ENCODE measurements around the gene AOX1. TPM values are rescaled to one million over a fixed set of nuclear protein-coding genes. Genes with fewer than 3 reads are reported as not detected.

AOX1 gene
- total and polyA plus RNA-seq, 9 of the 15 experiments (the other 6 are each of a cell fraction or from before 2014, with no cell fraction given) = 0.10 to 0.55 (median 0.20) TPM; not detected in 6

DNA sequence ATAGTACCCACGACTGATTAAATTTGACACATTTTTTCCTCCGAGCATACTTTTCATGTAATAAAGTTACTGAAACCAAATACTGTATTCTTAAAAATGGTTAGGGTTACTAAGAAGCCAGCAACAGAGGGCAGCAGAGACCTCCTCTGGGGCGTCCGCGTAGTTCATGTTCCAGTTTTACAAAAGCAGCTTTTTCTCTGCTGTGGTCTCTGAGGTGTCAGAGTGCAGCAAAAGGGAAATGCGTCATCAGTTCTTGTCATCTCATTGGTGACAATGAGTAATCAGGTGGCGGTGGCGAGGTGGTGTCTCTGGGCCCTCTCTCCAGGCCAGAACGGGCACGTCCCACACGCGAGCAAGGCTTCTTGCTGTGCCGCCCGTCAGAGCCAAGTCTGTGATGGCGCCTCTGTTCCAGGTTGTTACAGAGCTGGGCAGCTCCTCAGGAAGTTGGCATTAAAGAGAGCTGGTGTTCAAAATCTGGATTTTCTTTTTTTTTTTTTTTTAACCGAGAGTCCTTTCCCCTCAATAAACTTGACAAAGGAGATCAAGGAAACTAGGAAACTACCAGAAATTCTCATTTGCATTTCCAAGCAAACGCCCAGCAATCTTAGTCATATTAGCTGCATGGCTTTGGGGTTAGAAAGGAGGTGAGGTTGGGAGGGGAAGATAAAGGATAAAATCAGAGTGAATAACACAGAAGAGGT lies 127.3 kb downstream of the AOX1 start (continued):
- TF ChIP-seq, protein P1, sequence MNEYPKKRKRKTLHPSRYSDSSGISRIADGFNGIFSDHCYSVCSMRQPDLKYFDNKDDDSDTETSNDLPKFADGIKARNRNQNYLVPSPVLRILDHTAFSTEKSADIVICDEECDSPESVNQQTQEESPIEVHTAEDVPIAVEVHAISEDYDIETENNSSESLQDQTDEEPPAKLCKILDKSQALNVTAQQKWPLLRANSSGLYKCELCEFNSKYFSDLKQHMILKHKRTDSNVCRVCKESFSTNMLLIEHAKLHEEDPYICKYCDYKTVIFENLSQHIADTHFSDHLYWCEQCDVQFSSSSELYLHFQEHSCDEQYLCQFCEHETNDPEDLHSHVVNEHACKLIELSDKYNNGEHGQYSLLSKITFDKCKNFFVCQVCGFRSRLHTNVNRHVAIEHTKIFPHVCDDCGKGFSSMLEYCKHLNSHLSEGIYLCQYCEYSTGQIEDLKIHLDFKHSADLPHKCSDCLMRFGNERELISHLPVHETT (CRISPR knock-in tag; conservative IDR thresholded peaks at IDR 0.05 in 1 of 2, IDR thresholded peaks at IDR 0.05 in 1 of 2) = peak in 1 of 2 experiments; percentile 56; a peak in 1 of 4 replicates
- TF ChIP-seq CREM (IDR thresholded peaks at IDR 0.05; ENCODE audit: low read depth) (peak; percentile 93), GABPA (tag; conservative IDR thresholded peaks at IDR 0.05; ENCODE audit: low read depth) (peak; percentile 81), L3MBTL2 (IDR thresholded peaks at IDR 0.05) (peak; percentile 78), OTX1 (CRISPR knock-in tag; IDR thresholded peaks at IDR 0.05) (no peak), TAF7 (tag; IDR thresholded peaks at IDR 0.05) (no peak), ZNF184 (CRISPR knock-in tag; IDR thresholded peaks at IDR 0.05) (no peak), HINFP (tag; conservative IDR thresholded peaks at IDR 0.05; ENCODE audit: low read depth) (peak; percentile 46; the same call in 1 of the 2 replicates), ATF1 (CRISPR knock-in tag; IDR thresholded peaks at IDR 0.05) (no peak; the same call in 1 of the 2 replicates), ATF1 (tag; IDR thresholded peaks at IDR 0.05) (peak; percentile 94), ZNF57 (CRISPR knock-in tag; IDR thresholded peaks at IDR 0.05) (no peak), ZNF778 (CRISPR knock-in tag; IDR thresholded peaks at IDR 0.05) (no peak), POLR2AphosphoS2 (IDR thresholded peaks at IDR 0.05; ENCODE audit: low read length) (no peak), MEIS2 (IDR thresholded peaks at IDR 0.05; ENCODE audit: partially characterized antibody) (peak; percentile 84), EHMT2 (IDR thresholded peaks at IDR 0.05) (peak; percentile 61; the same call in 1 of the 2 replicates), SOX6 (IDR thresholded peaks at IDR 0.05) (peak; percentile 49; the same call in 1 of the 2 replicates), SPI1 (IDR thresholded peaks at IDR 0.05; ENCODE audit: borderline replicate concordance, low read depth, low read length) (peak; percentile 41; the same call in 1 of the 2 replicates)
- TF ChIP-seq, protein P2, sequence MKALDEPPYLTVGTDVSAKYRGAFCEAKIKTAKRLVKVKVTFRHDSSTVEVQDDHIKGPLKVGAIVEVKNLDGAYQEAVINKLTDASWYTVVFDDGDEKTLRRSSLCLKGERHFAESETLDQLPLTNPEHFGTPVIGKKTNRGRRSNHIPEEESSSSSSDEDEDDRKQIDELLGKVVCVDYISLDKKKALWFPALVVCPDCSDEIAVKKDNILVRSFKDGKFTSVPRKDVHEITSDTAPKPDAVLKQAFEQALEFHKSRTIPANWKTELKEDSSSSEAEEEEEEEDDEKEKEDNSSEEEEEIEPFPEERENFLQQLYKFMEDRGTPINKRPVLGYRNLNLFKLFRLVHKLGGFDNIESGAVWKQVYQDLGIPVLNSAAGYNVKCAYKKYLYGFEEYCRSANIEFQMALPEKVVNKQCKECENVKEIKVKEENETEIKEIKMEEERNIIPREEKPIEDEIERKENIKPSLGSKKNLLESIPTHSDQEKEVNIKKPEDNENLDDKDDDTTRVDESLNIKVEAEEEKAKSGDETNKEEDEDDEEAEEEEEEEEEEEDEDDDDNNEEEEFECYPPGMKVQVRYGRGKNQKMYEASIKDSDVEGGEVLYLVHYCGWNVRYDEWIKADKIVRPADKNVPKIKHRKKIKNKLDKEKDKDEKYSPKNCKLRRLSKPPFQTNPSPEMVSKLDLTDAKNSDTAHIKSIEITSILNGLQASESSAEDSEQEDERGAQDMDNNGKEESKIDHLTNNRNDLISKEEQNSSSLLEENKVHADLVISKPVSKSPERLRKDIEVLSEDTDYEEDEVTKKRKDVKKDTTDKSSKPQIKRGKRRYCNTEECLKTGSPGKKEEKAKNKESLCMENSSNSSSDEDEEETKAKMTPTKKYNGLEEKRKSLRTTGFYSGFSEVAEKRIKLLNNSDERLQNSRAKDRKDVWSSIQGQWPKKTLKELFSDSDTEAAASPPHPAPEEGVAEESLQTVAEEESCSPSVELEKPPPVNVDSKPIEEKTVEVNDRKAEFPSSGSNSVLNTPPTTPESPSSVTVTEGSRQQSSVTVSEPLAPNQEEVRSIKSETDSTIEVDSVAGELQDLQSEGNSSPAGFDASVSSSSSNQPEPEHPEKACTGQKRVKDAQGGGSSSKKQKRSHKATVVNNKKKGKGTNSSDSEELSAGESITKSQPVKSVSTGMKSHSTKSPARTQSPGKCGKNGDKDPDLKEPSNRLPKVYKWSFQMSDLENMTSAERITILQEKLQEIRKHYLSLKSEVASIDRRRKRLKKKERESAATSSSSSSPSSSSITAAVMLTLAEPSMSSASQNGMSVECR (CRISPR knock-in tag; IDR thresholded peaks at IDR 0.05) = no peak
- TF ChIP-seq, protein P3, sequence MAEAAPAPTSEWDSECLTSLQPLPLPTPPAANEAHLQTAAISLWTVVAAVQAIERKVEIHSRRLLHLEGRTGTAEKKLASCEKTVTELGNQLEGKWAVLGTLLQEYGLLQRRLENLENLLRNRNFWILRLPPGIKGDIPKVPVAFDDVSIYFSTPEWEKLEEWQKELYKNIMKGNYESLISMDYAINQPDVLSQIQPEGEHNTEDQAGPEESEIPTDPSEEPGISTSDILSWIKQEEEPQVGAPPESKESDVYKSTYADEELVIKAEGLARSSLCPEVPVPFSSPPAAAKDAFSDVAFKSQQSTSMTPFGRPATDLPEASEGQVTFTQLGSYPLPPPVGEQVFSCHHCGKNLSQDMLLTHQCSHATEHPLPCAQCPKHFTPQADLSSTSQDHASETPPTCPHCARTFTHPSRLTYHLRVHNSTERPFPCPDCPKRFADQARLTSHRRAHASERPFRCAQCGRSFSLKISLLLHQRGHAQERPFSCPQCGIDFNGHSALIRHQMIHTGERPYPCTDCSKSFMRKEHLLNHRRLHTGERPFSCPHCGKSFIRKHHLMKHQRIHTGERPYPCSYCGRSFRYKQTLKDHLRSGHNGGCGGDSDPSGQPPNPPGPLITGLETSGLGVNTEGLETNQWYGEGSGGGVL (CRISPR knock-in tag; IDR thresholded peaks at IDR 0.05) = no peak

Data from K562 (cell line).